Measurements from ENCODE around the gene LMAN2.
"Not testable (repeated sequence)": the region's sequence is repeated elsewhere in the genome, so short reads cannot be mapped to it uniquely, and the experiment has no call there.

Gene LMAN2

GRCh38 chr5:177364159-177364962 is 12.9 kb upstream of the LMAN2 start:
- no peak for DNase-seq

- no peak for DNase-seq
These were observed 12.1 kb upstream of the LMAN2 start for GRCh38 chr5:177363565-177363964.

GRCh38 chr5:177362610-177363507 is 11.4 kb upstream of the LMAN2 start:
- peak; percentile 51 for DNase-seq

GRCh38 chr5:177362292-177362609 is 10.8 kb upstream of the LMAN2 start:
- DNase-seq: no peak

- DNase-seq: no peak
These were observed 10.2 kb upstream of the LMAN2 start for GRCh38 chr5:177361418-177362291.

GRCh38 chr5:177360740-177361139 is 9.3 kb upstream of the LMAN2 start:
- DNase-seq: not testable (repeated sequence)

- no peak for DNase-seq
These were observed 8.4 kb upstream of the LMAN2 start for GRCh38 chr5:177359860-177360259.

GRCh38 chr5:177359451-177359851 is 8.0 kb upstream of the LMAN2 start:
- no peak for DNase-seq

- no peak for DNase-seq
These were observed 6.9 kb upstream of the LMAN2 start for GRCh38 chr5:177358370-177358819.

- DNase-seq: peak; percentile 48
These were observed 6.2 kb upstream of the LMAN2 start, which contains the start of gene RGS14 for GRCh38 chr5:177357459-177358351. RGS14 (plus strand) TSS chr5:177357924; CDS start chr5:177358025, 101 bp downstream.

GRCh38 chr5:177357146-177357458 is 5.6 kb upstream of the LMAN2 start:
- no peak for DNase-seq

- no peak for DNase-seq
These were observed 5.3 kb upstream of the LMAN2 start for GRCh38 chr5:177356746-177357145.

- no peak for DNase-seq
These were observed 4.3 kb upstream of the LMAN2 start for GRCh38 chr5:177355868-177356168.

- DNase-seq: no peak
These were observed 3.8 kb upstream of the LMAN2 start for GRCh38 chr5:177355162-177355867.

- DNase-seq: no peak
These were observed 3.2 kb upstream of the LMAN2 start for GRCh38 chr5:177354711-177355110.

- no peak for DNase-seq
These were observed 2.8 kb upstream of the LMAN2 start for GRCh38 chr5:177354256-177354655.

- no peak for DNase-seq
These were observed 1.6 kb upstream of the LMAN2 start for GRCh38 chr5:177353093-177353492.

- peak; percentile 36 for DNase-seq
These were observed 584 bp downstream of the LMAN2 start for GRCh38 chr5:177350776-177351391.

GRCh38 chr5:177349762-177350161 is 1.7 kb downstream of the LMAN2 start:
- DNase-seq: no peak

GRCh38 chr5:177349362-177349647 is 2.2 kb downstream of the LMAN2 start:
- DNase-seq: no peak

- DNase-seq: no peak
These were observed 3.8 kb downstream of the LMAN2 start for GRCh38 chr5:177347699-177348098.

Data from NCI-H146 (cell line).